ENCODE data around the gene BEND7.
"Not testable (repeated sequence)": the region's sequence is repeated elsewhere in the genome, so short reads cannot be mapped to it uniquely, and the experiment has no call there.

Gene BEND7

GRCh38 chr10:13445656-13446400 is 83.0 kb downstream of the BEND7 start:
- no peaks in the 10 kb centered on the region for H3K27me3 ChIP-seq (ENCODE audit: insufficient read depth, low read length)
- H3K27ac ChIP-seq (ENCODE audit: low read depth, low read length) = no peak overlapping the region
- no peak overlapping the region for H3K9ac ChIP-seq (ENCODE audit: low read depth, low read length)
- no peak overlapping the region for H3K4me3 ChIP-seq (ENCODE audit: low read length)
- 95% methylated on average over 7 of the region's 8 CpGs for WGBS
- no peaks in the 10 kb centered on the region for H3K9me3 ChIP-seq (ENCODE audit: insufficient read depth, low read depth, low read length)
- peaks cover 7% of the 10 kb centered on the region; the same call in 1 of the 2 replicates for H3K4me1 ChIP-seq (ENCODE audit: insufficient read depth, low read length)
- no peaks in the 10 kb centered on the region for H3K36me3 ChIP-seq (ENCODE audit: insufficient read depth, low read length)

GRCh38 chr10:13441476-13441875 is 87.3 kb downstream of the BEND7 start:
- Histone ChIP-seq H3K27ac (ENCODE audit: low read depth, low read length) (no peak overlapping the region), H3K9me3 (ENCODE audit: insufficient read depth, low read depth, low read length) (no peaks in the 10 kb centered on the region), H3K36me3 (ENCODE audit: insufficient read depth, low read length) (no peaks in the 10 kb centered on the region), H3K4me1 (ENCODE audit: insufficient read depth, low read length) (peaks cover 12% of the 10 kb centered on the region), H3K9ac (ENCODE audit: low read depth, low read length) (no peak overlapping the region), H3K27me3 (ENCODE audit: insufficient read depth, low read length) (peaks cover 23% of the 10 kb centered on the region), H3K4me3 (ENCODE audit: low read length) (no peak overlapping the region)
- 85% methylated on average over 7 of the region's 7 CpGs for WGBS

GRCh38 chr10:13440185-13441061 is 88.4 kb downstream of the BEND7 start:
- 12% methylated on average over 30 of the region's 30 CpGs for WGBS
- peak overlapping the region; percentile 54 for H3K9ac ChIP-seq (ENCODE audit: low read depth, low read length)
- H3K4me1 ChIP-seq (ENCODE audit: insufficient read depth, low read length) = peaks cover 12% of the 10 kb centered on the region
- no peaks in the 10 kb centered on the region for H3K36me3 ChIP-seq (ENCODE audit: insufficient read depth, low read length)
- H3K9me3 ChIP-seq (ENCODE audit: insufficient read depth, low read depth, low read length) = no peaks in the 10 kb centered on the region
- peak overlapping the region; percentile 58 for H3K4me3 ChIP-seq (ENCODE audit: low read length)
- no peak overlapping the region for H3K27ac ChIP-seq (ENCODE audit: low read depth, low read length)
- peaks cover 23% of the 10 kb centered on the region for H3K27me3 ChIP-seq (ENCODE audit: insufficient read depth, low read length)

- no peaks in the 10 kb centered on the region for H3K9me3 ChIP-seq (ENCODE audit: insufficient read depth, low read depth, low read length)
- H3K36me3 ChIP-seq (ENCODE audit: insufficient read depth, low read length) = no peaks in the 10 kb centered on the region
- 48% methylated on average over 29 of the region's 29 CpGs for WGBS
- H3K27ac ChIP-seq (ENCODE audit: low read depth, low read length) = no peak overlapping the region
- peak overlapping the region; percentile 54; the same call in 1 of the 2 replicates for H3K9ac ChIP-seq (ENCODE audit: low read depth, low read length)
- peak overlapping the region; percentile 58 for H3K4me3 ChIP-seq (ENCODE audit: low read length)
- peaks cover 12% of the 10 kb centered on the region for H3K4me1 ChIP-seq (ENCODE audit: insufficient read depth, low read length)
- peaks cover 23% of the 10 kb centered on the region for H3K27me3 ChIP-seq (ENCODE audit: insufficient read depth, low read length)
These were observed 89.3 kb downstream of the BEND7 start for GRCh38 chr10:13439313-13440184.

GRCh38 chr10:13437026-13437555 is 91.7 kb downstream of the BEND7 start:
- no peaks in the 10 kb centered on the region for H3K36me3 ChIP-seq (ENCODE audit: insufficient read depth, low read length)
- peaks cover 23% of the 10 kb centered on the region for H3K27me3 ChIP-seq (ENCODE audit: insufficient read depth, low read length)
- H3K9ac ChIP-seq (ENCODE audit: low read depth, low read length) = no peak overlapping the region
- H3K27ac ChIP-seq (ENCODE audit: low read depth, low read length) = no peak overlapping the region
- peaks cover 5% of the 10 kb centered on the region for H3K4me1 ChIP-seq (ENCODE audit: insufficient read depth, low read length)
- H3K4me3 ChIP-seq (ENCODE audit: low read length) = no peak overlapping the region
- WGBS = 91% methylated on average over 16 of the region's 16 CpGs
- no peaks in the 10 kb centered on the region for H3K9me3 ChIP-seq (ENCODE audit: insufficient read depth, low read depth, low read length)

- WGBS = 95% methylated on average over 8 of the region's 8 CpGs
- not testable (repeated sequence) for H3K27ac ChIP-seq (ENCODE audit: low read depth, low read length); H3K27me3 ChIP-seq (ENCODE audit: insufficient read depth, low read length); H3K4me1 ChIP-seq (ENCODE audit: insufficient read depth, low read length); H3K4me3 ChIP-seq (ENCODE audit: low read length); H3K9ac ChIP-seq (ENCODE audit: low read depth, low read length); H3K36me3 ChIP-seq (ENCODE audit: insufficient read depth, low read length); H3K9me3 ChIP-seq (ENCODE audit: insufficient read depth, low read depth, low read length)
These were observed 100.9 kb downstream of the BEND7 start for GRCh38 chr10:13427943-13428342.

GRCh38 chr10:13425397-13425796 is 103.4 kb downstream of the BEND7 start:
- 73% methylated on average over 2 of the region's 4 CpGs for WGBS
- Histone ChIP-seq H3K36me3 (ENCODE audit: insufficient read depth, low read length) (no peaks in the 10 kb centered on the region), H3K4me3 (ENCODE audit: low read length) (no peak overlapping the region), H3K4me1 (ENCODE audit: insufficient read depth, low read length) (no peaks in the 10 kb centered on the region), H3K9me3 (ENCODE audit: insufficient read depth, low read depth, low read length) (no peaks in the 10 kb centered on the region), H3K27me3 (ENCODE audit: insufficient read depth, low read length) (no peaks in the 10 kb centered on the region), H3K27ac (ENCODE audit: low read depth, low read length) (no peak overlapping the region), H3K9ac (ENCODE audit: low read depth, low read length) (no peak overlapping the region)

- Histone ChIP-seq H3K4me3 (ENCODE audit: low read length) (no peak overlapping the region), H3K4me1 (ENCODE audit: insufficient read depth, low read length) (no peaks in the 10 kb centered on the region), H3K9ac (ENCODE audit: low read depth, low read length) (no peak overlapping the region), H3K27ac (ENCODE audit: low read depth, low read length) (no peak overlapping the region), H3K36me3 (ENCODE audit: insufficient read depth, low read length) (no peaks in the 10 kb centered on the region), H3K27me3 (ENCODE audit: insufficient read depth, low read length) (no peaks in the 10 kb centered on the region), H3K9me3 (ENCODE audit: insufficient read depth, low read depth, low read length) (no peaks in the 10 kb centered on the region)
- 90% methylated on average over 9 of the region's 9 CpGs for WGBS
These were observed 106.0 kb downstream of the BEND7 start for GRCh38 chr10:13422800-13423199.

GRCh38 chr10:13421382-13421917 is 107.4 kb downstream of the BEND7 start:
- Histone ChIP-seq H3K4me3 (ENCODE audit: low read length) (no peak overlapping the region), H3K27me3 (ENCODE audit: insufficient read depth, low read length) (no peaks in the 10 kb centered on the region), H3K27ac (ENCODE audit: low read depth, low read length) (no peak overlapping the region), H3K9me3 (ENCODE audit: insufficient read depth, low read depth, low read length) (no peaks in the 10 kb centered on the region), H3K4me1 (ENCODE audit: insufficient read depth, low read length) (no peaks in the 10 kb centered on the region), H3K9ac (ENCODE audit: low read depth, low read length) (no peak overlapping the region), H3K36me3 (ENCODE audit: insufficient read depth, low read length) (no peaks in the 10 kb centered on the region)
- WGBS = 93% methylated on average over 2 of the region's 2 CpGs

- Histone ChIP-seq H3K9ac (ENCODE audit: low read depth, low read length) (no peak overlapping the region), H3K27ac (ENCODE audit: low read depth, low read length) (no peak overlapping the region), H3K9me3 (ENCODE audit: insufficient read depth, low read depth, low read length) (no peaks in the 10 kb centered on the region)
These were observed 108.1 kb downstream of the BEND7 start for GRCh38 chr10:13420532-13421307.

More at GRCh38 chr10:13420532-13421307, 108.1 kb downstream of the BEND7 start:
- H3K4me1 ChIP-seq (ENCODE audit: insufficient read depth, low read length) = no peaks in the 10 kb centered on the region
- no peaks in the 10 kb centered on the region for H3K36me3 ChIP-seq (ENCODE audit: insufficient read depth, low read length)
- 94% methylated on average over 13 of the region's 13 CpGs for WGBS
- no peaks in the 10 kb centered on the region for H3K27me3 ChIP-seq (ENCODE audit: insufficient read depth, low read length)
- H3K4me3 ChIP-seq (ENCODE audit: low read length) = no peak overlapping the region
